GM19240 (cell line): ENCODE results near the gene COMMD10.
"Not testable (repeated sequence)": the region's sequence is repeated elsewhere in the genome, so short reads cannot be mapped to it uniquely, and the experiment has no call there.

Experiments
- DNase-seq: peaks from one replicate; pipeline ENCODE4 v3.0.0; 2011; ENCODE audit warnings: low spot score; ENCODE audit not compliant: insufficient read length

The COMMD10 gene

DNA sequence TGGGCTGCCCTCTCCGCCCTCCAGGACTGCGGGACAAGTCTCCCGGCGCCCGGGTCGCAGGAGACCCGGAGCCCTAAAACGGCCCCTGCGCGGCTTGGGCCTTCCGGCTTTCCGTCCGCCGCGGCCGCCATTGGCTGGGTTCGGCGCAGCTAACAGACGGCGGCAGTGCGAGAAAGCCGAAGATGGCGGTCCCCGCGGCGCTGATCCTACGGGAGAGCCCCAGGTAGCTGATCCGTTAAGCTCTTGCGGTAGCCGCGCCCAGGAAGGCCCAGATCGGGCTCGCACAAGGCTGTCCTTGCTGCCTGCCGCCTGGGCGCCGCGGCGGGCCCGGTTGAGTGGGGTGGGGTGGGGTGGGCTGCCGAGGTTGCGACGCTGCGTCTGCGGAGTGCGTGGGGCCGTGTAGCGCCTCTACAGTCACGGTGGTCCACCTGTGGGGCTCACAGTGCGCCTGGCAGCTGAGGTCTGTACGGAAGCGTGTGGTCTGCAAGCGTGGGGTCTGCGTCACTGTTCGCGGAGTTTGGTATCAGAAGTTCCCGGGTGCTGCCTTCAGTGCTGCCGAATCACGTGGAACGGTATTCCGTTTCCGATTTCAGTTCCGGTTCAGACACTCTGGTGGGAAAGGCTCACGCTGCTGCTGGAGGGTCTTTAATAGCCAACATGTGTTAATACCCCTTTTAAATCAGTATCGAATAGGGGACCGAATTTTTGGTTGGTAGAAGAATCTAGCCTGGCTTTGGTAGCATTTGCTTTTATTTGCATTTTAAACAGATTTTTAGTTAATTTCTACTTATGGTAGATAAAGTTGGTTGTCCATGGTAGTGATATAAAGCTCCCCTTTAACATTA lies at the start of gene COMMD10:
TSS of gene COMMD10 (plus strand) at position 155 of the 845 bp plus-strand sequence.
- peak; percentile 30 for DNase-seq

DNA sequence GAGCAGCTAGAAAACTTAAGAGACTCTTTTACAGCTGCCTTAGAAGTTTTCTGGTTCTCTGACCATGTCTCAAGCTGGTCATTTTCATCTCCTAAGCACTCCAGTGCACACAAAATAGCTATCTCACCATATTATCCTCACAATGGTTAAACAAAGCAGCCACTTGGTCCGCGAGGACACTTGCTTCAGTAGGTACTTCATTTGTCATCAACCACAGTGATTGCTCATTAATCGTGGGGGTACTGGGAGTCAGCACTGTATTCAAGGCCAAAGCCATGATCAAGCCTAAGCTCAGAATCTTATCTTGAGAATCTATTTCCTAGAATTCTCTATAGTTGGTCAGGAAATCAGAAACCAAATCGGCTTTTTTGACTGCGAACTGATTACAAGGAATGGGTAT lies 49.7 kb upstream of the COMMD10 start:
- DNase-seq: no peak

DNA sequence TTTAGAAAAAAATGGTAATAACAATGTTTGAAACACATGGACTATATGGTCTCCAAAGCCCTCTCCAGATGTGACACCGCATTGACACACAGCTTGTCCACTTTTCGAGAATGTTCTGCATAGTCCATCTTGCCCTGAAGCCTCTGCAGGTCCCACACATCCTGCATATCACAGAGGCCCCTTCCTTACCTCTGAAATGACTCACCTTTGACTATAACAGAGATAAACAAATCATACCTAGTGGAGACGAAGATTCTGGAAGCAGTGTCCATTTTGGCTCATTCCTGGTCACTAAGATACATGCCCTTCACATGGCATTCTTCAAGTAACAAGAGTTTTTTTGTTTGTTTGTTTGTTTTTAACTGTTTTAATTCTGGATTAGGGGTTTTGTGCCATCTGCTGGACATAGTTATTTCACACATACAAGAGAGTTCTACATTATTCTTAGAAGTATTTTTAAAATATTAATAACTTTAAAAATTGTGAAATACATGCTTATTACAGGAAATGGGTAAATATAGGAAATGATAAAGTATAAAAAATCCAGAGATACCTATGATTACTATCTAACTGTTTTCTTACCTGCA lies 47.5 kb upstream of the COMMD10 start:
- no peak for DNase-seq

DNA sequence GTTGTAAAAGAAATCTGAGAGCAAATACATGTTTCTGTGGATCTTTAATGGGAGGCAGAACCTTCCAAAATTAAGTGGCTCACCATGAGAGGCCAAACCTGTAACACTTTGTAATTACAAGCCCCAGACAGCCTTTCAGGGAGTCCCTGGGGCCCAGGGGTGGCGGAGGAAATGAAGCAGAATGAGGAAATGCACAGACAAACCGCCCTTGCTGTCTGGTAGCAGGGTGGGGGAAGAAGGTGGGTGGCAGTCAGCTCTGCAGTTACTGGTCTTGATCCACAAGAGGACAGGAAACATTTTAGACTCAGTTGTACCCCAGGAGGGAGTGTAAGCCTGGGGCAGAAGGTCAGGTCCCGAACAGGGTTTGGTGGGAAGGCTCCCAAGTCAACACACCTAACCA lies 46.0 kb upstream of the COMMD10 start:
- DNase-seq: no peak

DNA sequence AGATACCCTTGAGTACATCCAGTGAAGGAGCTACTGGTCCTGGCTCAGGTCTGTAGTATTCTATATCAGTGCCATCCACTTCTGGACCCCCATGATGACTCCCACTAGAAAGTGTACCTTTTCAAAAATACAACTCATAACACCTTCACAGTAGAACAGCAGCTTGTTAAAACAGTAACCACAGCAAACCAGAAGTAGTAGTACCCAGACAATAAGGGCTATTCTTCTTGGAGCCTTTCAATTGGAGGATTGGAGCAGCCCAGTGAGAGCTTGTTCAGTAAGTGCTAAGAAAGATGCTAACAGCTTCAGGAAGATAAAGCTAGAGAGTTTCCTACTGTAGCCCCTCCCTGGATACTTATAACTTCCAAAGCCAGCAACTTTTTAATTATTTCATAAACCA lies 42.5 kb upstream of the COMMD10 start:
- DNase-seq: no peak

DNA sequence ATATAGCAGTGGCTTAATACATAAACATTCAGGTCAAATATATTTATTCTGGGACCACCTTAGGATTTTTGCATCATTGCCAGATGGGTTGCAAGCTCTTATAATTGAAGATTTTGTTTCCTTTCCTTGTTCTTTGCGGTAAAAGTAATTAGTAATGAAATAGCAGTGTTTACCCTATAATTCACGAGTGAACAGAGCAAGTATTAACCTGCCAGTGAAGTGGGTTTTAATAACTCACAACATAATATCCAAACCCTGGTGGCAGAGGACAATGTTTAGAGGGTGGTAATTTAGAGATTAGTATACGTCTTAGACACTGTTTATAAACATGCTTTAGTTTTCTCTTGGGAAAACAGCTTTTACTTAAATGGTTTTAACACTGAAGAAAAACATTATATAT lies 40.8 kb upstream of the COMMD10 start:
- no peak for DNase-seq

DNA sequence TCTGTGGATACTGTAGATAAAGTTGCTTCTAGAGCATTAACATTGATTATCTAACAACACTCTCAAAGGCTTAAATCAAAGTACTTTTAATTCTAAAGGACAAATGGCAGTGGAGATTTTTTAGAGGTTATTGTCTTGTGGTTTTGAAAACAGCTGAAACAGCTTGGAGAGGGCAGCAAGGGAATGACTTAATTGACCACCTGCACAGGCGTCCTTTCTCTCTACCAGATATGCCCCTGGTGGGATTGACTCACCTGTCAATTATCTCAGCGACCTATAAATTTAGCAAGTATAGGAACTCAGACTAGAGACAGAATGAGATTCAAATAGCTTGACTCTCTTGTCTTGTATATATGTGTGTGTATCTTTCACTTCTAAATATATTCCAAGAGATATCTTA lies 39.0 kb upstream of the COMMD10 start:
- DNase-seq: no peak

DNA sequence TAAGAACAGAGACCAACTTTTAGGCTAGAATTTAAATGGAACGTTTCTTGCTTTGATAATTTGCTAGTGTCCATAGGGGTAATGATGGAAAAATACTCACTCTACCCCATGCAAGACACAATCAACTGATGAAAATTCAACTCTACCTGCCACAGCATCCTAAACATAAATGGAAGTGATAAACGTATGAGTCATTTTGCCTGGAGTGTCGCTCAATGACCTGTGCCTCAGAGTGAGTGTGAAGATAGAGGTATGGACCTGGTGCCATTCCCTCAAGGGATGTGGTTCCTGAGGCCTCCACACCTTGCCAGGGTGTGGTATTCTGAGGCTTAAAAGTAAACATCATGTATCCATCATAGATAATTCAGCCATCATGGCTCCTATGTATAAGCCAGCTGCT lies 38.6 kb upstream of the COMMD10 start:
- no peak for DNase-seq

DNA sequence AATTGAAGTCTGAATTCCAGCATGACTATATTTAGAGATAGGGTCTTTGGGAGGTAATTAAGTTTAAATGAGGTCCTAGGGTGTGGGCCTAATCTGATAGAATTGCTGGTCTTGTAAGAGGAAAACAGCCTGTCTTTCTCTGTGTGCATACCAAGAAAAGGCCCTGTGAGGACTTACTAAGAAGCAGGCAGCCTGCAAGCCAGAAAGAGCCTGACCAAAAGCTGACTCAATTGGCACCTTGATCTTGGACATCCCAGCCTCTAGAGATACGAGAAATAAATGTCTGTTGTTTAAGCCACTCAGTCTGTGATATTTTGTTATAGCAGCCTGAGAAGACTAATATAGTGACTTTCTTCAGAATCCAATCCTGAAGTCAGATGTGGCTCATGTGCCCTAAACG lies 38.0 kb upstream of the COMMD10 start:
- DNase-seq: no peak

DNA sequence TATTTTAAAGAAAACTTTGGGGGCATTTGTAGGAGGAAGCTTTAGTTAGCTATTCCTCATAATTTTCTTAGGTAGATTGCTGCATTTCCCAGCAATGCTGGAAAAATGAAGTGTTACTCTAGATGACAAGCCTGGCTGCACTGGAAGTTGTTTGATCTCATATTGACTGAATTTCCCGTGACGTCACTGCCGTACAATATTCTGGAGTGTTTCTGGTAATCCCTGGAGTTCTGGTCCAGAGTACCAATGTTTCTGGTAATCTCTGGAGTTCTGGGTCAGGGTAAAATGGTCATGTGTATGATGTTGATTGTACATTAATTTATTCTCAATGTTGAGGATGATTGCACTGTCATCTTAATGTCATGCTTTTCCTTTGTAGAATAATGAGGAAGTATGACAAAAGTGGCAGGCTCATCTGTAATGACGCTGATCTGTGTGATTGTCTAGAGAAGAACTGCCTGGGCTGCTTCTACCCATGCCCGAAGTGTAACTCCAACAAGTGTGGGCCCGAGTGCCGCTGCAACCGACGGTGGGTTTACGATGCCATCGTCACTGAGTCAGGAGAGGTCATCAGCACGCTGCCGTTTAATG lies 26.4 kb upstream of the COMMD10 start:
- DNase-seq: no peak

DNA sequence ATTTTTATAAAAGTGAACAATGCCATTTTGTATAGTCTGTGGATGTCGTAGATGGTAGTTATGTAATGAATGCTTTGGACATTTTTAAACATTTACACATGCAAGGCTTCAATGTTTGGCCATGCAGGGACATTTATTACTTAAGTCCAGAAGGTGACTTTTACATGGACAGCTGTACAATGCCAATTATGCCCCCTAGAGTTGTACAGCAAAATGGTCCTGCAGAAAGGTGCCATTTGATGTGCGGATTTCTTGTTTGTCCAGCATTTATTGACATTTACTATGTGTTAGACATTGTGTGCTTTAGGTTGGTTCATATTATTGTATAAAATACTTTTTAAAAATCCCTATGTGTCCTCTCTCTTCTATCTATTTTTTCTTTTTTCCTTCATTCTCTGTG lies 22.5 kb upstream of the COMMD10 start:
- DNase-seq: no peak

DNA sequence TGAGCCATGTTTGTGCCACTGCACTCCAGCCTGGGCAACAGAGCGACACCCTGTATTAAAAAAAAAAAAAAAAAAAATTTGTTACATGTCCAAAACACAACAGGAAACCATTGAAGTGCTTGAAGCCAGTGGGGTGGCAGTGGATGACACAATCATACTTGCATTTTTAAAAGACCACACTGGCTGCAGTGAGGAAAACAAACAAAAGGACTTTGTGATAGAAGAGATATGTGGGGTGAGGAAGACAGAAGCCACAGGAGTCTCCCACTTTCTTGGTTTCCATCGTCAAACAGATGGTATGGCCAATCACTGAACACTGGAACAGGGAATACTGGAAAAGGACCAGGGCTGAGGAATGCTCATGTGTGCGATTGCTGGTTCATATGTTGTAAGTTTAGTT lies 20.9 kb upstream of the COMMD10 start:
- no peak for DNase-seq

DNA sequence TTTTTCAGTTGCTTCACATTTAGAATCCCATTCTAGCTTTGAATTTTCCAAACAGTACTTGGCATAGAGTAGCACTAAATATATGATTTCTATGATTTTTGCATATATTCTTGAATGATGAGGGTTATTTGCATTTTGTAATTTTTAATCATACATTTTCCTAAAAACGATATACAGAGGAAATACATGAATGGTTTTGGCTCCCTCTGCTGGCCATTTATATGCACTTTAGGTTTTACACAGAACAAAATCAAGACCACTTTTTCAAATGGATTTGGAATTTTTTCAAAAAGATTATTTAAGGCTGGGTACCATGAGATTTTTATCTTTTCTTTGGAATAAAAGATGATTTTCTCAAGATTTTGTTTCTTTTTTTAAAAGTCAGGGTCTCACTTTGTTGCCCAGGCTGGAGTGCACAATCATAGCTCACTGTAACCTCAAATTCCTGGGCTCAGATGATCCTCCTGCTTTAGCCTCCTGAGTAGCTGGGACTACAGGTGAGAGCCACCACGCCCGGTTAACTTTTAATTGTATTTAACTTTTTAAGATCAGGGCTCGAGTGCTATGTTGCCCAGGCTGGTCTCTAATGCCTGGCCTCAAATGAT lies 16.7 kb upstream of the COMMD10 start:
- DNase-seq: no peak

DNA sequence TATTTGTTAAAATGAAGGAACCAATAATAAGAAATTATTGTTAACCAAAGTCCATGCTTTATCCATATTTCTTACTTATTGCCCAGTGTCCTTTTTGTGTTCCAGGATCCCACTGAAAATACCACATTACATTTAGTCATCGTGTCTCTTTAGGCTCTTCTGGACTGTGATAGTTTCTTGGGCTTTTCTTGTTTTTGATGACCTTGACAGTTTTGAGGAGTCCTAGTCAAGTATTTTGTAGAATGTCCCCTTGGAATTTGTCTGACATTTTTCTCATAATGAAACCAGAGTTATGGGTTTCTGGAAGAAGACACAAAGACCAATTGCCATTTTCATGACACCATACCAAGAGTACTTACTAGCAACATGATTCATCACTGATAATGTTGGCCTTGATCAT lies 13.6 kb upstream of the COMMD10 start:
- DNase-seq: no peak

DNA sequence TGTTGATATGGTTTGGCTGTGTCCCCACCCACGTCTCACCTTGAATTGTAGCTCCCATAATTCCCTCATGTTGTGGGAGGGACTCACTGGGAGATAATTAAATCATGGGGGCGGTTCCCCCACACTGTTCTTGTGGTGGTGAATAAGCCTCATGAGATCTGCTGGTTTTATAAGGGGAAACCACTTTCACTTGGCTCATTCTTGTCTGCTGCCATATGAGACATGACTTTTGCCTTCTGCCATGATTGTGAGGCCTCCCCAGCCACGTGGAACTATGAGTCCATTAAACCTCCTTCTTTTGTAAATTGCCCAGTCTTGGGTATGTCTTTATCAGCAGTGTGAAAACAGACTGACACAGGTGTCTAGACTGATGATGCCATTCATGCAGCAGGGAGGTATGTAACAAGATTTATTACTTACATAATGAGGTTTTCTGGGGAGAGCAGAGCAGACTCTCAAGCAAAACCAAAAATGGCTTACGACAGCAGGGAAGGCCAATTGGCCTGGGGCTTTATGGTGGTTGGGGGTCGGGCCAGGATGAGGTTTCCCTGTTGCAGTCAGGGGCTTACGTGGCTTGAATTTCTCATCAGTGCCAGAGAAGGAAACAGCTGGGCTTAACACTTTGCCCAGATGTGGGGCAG lies 9.5 kb upstream of the COMMD10 start:
- no peak for DNase-seq

DNA sequence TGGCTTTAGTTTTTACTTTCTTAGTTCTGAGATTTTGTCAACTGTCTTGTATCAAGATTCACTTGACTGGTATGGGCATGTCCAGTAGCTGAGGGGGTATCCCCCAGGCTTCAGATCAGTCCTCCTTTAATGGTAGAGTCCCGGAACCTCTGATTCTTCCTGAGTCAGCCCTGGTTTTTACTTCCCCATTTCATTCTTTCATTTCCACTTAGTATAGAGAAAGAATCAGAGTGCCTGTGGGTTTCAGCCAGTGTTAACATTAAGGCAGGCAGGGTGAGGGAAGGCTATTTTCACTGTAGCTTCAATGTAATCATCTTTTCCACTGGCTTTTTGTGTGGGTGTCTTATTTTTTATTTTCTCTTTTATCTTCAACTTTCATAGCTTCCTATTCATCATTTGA lies 8.3 kb upstream of the COMMD10 start:
- peak; percentile 29 for DNase-seq

DNA sequence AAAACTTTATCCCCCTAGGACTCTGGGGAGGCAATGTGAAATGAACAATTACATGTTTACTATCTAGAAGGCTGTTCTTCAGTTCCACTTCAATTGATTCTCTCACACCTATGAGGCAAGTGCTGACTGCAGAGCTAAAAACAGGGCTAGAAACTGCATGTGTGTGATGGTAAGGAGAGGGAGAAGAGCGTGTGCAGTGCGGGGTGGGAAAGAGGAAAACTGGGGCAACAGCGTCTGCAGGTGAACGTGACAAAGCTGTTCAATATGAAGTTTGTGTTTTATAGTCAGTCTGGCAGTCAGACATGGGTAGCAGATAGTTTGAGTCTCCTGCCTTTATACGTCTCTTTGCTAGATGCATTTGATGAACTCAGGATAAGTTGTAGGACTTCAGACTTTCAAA lies 6.6 kb upstream of the COMMD10 start:
- DNase-seq: no peak

DNA sequence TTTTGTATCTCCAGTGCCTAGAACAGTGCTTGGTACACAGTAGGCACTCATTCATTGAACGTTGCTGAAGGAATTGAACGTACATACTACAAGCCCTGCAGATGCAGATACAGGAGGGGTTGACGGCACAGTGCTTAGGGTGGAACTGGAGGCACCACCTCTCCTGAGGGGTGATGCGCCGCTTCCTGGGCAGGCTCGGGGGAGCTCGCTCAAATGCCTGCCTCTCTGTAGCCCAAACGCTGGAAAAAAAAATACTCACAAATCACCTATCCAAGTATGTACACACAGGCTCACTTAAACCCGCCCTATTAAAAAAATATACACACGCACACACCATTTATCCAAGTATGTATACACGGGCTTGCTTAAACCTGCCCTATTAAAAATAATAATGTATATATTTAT lies 536 bp upstream of the COMMD10 start:
- no peak for DNase-seq

DNA sequence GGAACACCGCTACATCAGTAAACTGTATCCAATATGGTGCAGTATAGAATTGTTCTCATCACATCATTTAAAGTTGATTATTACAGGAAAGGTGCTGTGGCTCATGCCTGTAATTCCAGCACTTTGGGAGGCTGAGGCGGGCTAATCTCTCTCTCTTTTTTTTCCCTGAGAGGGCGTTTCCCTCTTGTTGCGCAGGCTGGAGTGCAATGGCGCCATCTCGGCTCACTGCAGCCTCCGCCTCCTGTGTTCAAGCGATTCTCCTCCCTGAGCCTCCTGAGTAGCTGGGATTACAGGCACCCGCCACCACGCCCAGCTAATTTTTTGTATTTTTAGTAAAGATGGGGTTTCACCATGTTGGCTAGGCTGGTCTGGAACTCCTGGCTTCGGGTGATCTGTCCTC lies 1.5 kb downstream of the COMMD10 start:
- not testable (repeated sequence) for DNase-seq

DNA sequence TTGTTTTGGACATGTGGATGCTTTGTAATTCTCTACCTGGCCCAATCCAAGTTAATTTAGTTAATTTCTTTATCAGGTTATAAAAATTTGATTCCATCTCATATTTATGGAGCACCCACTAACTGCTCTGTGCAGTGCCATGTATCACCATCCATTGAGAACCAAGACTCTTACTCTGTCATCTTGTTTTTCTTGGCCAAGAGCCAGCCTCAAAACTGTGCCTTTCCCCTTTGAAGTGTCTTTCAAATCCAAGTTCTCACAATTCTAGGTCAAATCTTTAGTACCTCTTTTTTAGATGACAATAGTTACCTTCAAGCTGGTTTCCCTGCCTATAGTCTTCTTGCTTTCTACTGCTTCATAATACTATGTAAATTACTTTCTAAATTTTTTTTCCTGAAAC lies 3.2 kb downstream of the COMMD10 start:
- DNase-seq: no peak

DNA sequence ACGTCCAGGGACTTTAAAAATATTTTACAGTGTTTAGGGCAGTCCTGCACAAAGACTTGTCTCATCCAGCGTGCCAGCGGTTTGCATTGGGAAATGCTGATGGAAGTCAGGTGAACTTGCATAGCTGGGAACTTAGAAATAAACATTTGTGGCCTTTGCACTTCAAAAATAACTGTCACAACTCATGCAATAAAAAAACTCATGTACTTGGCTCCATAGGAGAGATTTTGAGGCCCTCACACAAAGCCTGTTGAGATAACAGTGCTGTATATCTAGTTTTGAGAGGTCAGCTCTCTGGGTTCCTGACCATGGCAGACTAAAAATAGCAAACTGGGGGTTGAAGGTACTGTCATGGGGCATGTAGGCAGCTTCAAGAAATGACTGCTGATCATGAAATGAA lies 5.5 kb downstream of the COMMD10 start:
- no peak for DNase-seq

DNA sequence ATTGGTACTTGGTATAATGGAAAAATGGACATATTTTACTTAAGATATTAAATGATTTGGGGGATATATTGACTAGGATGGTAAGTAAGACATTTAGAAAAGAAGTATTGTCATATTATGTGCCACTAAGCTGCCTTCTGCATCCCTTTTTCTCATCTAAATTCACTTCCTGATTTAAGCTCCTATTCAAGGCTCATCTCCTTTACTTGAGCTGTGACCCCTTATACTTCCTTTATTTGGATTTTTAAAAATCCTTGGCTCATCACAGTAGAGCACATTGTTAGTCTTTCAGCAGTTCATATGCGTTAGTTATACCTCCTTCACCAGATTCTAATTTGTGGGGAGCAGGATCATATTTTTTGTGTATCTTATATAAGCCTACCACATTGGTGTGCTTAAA lies 6.6 kb downstream of the COMMD10 start:
- no peak for DNase-seq
